Measurements from ENCODE around the gene LPO. TPM values are rescaled to one million over a fixed set of nuclear protein-coding genes. Genes with fewer than 3 reads are reported as not detected.

Gene LPO
- total and polyA plus RNA-seq, 9 of the 15 experiments (the other 6 are each of a cell fraction or from before 2014, with no cell fraction given) = 0.07 to 0.11 TPM; not detected in 7

GRCh38 chr17:58304750-58305486 is 66.5 kb downstream of the LPO start:
- 68% methylated on average over 12 of the region's 14 CpGs for WGBS (ENCODE audit: insufficient coverage, low coverage, missing lambda C conversion rate)
- ATAC-seq = no peak
- no peaks in the 10 kb centered on the region for H3K9me3 ChIP-seq (replicated peaks; ENCODE audit: control insufficient read depth, insufficient read depth, low read depth, low read length)
- in situ Hi-C loops (cut with MboI) (no loop called here), intact Hi-C loops (cut with micrococcal nuclease) (no loop called here)
- peaks cover 11% of the 10 kb centered on the region for H3K9me1 ChIP-seq (ENCODE audit: control insufficient read depth, insufficient read depth, low read length)
- peak overlapping the region; percentile 96 for H2AFZ ChIP-seq (ENCODE audit: low read depth, low read length)
- no peaks in the 10 kb centered on the region for H4K20me1 ChIP-seq (replicated peaks; ENCODE audit: control insufficient read depth, insufficient read depth, low read length)
- CTCF ChIA-PET (ENCODE audit: low intra/inter-chr PET ratio) = interaction anchor here (1.2 kb wide), 1 partner anchor 136 kb away, joined by 3 read pairs; no protein-coding TSS in a partner anchor
- FAIRE-seq = no peak
- peak overlapping the region; percentile 3; the same call in 1 of the 2 replicates for H3K4me2 ChIP-seq (ENCODE audit: insufficient read depth, low read length)
- POLR2A ChIA-PET = interaction anchor here (0.5 to 1.4 kb wide), 5 partner anchors 21 to 187 kb away, joined by 3 to 6 read pairs (median 3); no protein-coding TSS in a partner anchor
- no peaks in the 10 kb centered on the region for H3K79me2 ChIP-seq (ENCODE audit: control insufficient read depth, insufficient read depth, low read length)
- peaks cover 4 to 27% of the 10 kb centered on the region in 2 experiments; a peak in 2 of 5 replicates for H3K4me1 ChIP-seq (replicated peaks in 1 of 2; ENCODE audit: control insufficient read depth in 2 of 2, insufficient read depth in 2 of 2, low read length in 2 of 2)
- no peak for DNase-seq (ENCODE audit: extremely low read depth in 1 of 4, low spot score in 3 of 4)
- H3K36me3 ChIP-seq (ENCODE audit: control insufficient read depth, insufficient read depth, low read length) = no peaks in the 10 kb centered on the region
- H3K9ac ChIP-seq (ENCODE audit: insufficient read depth in 1 of 2, low read depth in 2 of 2, low read length in 2 of 2) = peak overlapping the region; percentile 6 to 8; a peak in 2 of 4 replicates
- BruUV-seq (replicated peaks) = no TSS peak
- H3K27ac ChIP-seq (ENCODE audit: extremely low read depth, low read depth, low read length) = no peak overlapping the region
- no peak overlapping the region for H3K4me3 ChIP-seq
- no peaks in the 10 kb centered on the region for H3K27me3 ChIP-seq (ENCODE audit: control insufficient read depth in 2 of 2, insufficient read depth in 2 of 2, low read length in 2 of 2)
- TF ChIP-seq MECOM (CRISPR knock-in tag; IDR thresholded peaks at IDR 0.05) (no peak), CREB3L1 (IDR thresholded peaks at IDR 0.05; ENCODE audit: borderline replicate concordance, low read depth) (no peak), E2F5 (CRISPR knock-in tag; IDR thresholded peaks at IDR 0.05) (no peak), PHF21A (IDR thresholded peaks at IDR 0.05; ENCODE audit: borderline replicate concordance, low read depth) (no peak), MIER1 (IDR thresholded peaks at IDR 0.05; ENCODE audit: low read depth) (no peak), XRCC5 (IDR thresholded peaks at IDR 0.05; ENCODE audit: low read depth, low read length) (no peak), MTA1 (IDR thresholded peaks at IDR 0.05; ENCODE audit: borderline replicate concordance) (no peak), CHD4 (IDR thresholded peaks at IDR 0.05; ENCODE audit: insufficient read depth, insufficient replicate concordance, low read depth, low read length, poor library complexity, severe bottlenecking) (no peak), SNRNP70 (optimal IDR thresholded peaks at IDR 0.05; ENCODE audit: low read depth, low read length) (no peak), MYC (IDR thresholded peaks at IDR 0.05; ENCODE audit: low read depth, low read length) (no peak), MYC (CRISPR knock-in tag; IDR thresholded peaks at IDR 0.05; ENCODE audit: borderline replicate concordance, low read depth) (no peak), PHB2 (IDR thresholded peaks at IDR 0.05; ENCODE audit: low read depth) (no peak), FOXP4 (CRISPR knock-in tag; IDR thresholded peaks at IDR 0.05; ENCODE audit: borderline replicate concordance) (no peak), NELFE (IDR thresholded peaks at IDR 0.05; ENCODE audit: insufficient read depth, insufficient read length) (no peak), CXXC5 (CRISPR knock-in tag; IDR thresholded peaks at IDR 0.05) (no peak), HDAC8 (tag; IDR thresholded peaks at IDR 0.05) (no peak), ZNF146 (CRISPR knock-in tag; IDR thresholded peaks at IDR 0.05; ENCODE audit: unreplicated experiment) (no peak)

Data from K562 (cell line).